Measurements from ENCODE around the gene NECAB2. TPM values are rescaled to one million over a fixed set of nuclear protein-coding genes. Genes with fewer than 3 reads are reported as not detected.

NECAB2 gene
- total RNA-seq, 1 donor from 2014 or later, result 0.32 TPM

DNA sequence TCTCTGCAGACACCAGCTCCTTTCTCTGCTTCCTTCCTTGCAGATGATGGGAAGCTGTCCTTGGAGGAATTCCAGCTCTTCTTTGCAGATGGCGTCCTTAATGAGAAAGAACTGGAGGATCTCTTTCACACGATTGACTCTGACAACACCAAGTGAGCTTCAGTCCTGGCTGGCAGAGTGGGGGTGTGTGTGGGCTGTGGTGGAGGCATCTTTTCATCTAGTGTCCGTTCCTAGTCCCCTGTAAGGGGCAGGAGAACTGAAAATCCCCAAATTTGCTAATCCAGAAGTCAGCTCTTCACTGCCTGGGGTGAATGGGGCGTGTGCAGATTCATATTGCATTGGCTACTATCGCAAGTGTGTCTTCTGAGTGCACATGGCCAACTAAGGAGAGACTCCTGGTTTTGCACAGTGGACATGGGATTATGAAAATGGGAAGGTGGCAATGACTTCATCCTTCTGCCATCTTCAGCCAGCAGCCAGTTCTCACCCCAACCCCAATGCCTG, 10.4 kb downstream of the NECAB2 start:
- H3K27me3 Mint-ChIP-seq (ENCODE audit: low read depth, unreplicated experiment), result peaks cover 28% of the 10 kb centered on the region
- H3K9me3 ChIP-seq (ENCODE audit: insufficient read depth, low read depth, low read length), result peaks cover 11% of the 10 kb centered on the region
- no peak overlapping the region for H3K4me2 ChIP-seq (ENCODE audit: low read length)
- H3K4me1 ChIP-seq (ENCODE audit: insufficient read depth, low read length), result no peaks in the 10 kb centered on the region
- no peak overlapping the region for H3K4me3 Mint-ChIP-seq (ENCODE audit: unreplicated experiment)
- no peak overlapping the region for H3K27ac Mint-ChIP-seq (ENCODE audit: unreplicated experiment)
- no peaks in the 10 kb centered on the region for H4K20me1 ChIP-seq (ENCODE audit: insufficient read depth, low read length)
- DNase-seq (ENCODE audit: low read depth) (no peak), FAIRE-seq (no peak)
- peaks cover 10% of the 10 kb centered on the region for H3K36me3 Mint-ChIP-seq (ENCODE audit: low read depth, unreplicated experiment)
- TF ChIP-seq EZH2 (IDR thresholded peaks at IDR 0.05; ENCODE audit: insufficient read depth, low read length), result no peak
- TF ChIP-seq, protein P1, sequence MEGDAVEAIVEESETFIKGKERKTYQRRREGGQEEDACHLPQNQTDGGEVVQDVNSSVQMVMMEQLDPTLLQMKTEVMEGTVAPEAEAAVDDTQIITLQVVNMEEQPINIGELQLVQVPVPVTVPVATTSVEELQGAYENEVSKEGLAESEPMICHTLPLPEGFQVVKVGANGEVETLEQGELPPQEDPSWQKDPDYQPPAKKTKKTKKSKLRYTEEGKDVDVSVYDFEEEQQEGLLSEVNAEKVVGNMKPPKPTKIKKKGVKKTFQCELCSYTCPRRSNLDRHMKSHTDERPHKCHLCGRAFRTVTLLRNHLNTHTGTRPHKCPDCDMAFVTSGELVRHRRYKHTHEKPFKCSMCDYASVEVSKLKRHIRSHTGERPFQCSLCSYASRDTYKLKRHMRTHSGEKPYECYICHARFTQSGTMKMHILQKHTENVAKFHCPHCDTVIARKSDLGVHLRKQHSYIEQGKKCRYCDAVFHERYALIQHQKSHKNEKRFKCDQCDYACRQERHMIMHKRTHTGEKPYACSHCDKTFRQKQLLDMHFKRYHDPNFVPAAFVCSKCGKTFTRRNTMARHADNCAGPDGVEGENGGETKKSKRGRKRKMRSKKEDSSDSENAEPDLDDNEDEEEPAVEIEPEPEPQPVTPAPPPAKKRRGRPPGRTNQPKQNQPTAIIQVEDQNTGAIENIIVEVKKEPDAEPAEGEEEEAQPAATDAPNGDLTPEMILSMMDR (IDR thresholded peaks at IDR 0.05; ENCODE audit: insufficient read depth, low read depth, low read length), result no peak
- H3K27ac ChIP-seq (ENCODE audit: low read depth, low read length), result no peak overlapping the region
- H3K4me3 ChIP-seq (ENCODE audit: insufficient read depth, low read depth, low read length), result no peak overlapping the region
- no peak overlapping the region for H2AFZ ChIP-seq (ENCODE audit: low read depth, low read length)
- peaks cover 20% of the 10 kb centered on the region for H3K9me3 Mint-ChIP-seq (ENCODE audit: unreplicated experiment)
- H3K9ac ChIP-seq (ENCODE audit: low read length), result no peak overlapping the region
- no peaks in the 10 kb centered on the region for H3K36me3 ChIP-seq (ENCODE audit: insufficient read depth, low read length)
- H3K27me3 ChIP-seq (ENCODE audit: insufficient read depth, low read length), result peaks cover 2% of the 10 kb centered on the region
- no peaks in the 10 kb centered on the region for H3K79me2 ChIP-seq (ENCODE audit: insufficient read depth, low read length)
- no peaks in the 10 kb centered on the region for H3K4me1 Mint-ChIP-seq (ENCODE audit: low read depth, unreplicated experiment)

DNA sequence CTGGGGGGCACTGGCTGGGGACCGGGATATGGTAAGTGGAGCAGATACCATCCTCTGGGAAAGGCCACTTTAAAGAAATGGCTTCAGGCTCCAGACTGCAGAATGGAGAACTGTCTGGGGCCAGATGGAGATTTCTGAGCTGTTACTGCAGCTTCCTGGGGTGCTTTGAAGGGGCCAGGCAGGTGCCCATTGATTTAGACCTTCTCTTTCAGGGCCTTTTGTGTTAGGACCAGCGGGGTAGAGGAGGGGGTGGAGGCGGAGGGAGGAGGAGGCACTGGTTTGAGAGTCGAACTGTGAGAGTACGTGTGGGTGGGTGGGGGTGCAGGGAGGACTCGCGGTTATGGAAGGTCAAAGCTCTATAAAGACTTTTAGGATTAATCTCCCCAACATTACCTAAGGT, 11.4 kb downstream of the NECAB2 start:
- Histone ChIP-seq H3K79me2 (ENCODE audit: insufficient read depth, low read length) (no peaks in the 10 kb centered on the region), H3K4me1 (ENCODE audit: insufficient read depth, low read length) (no peaks in the 10 kb centered on the region), H3K36me3 (ENCODE audit: insufficient read depth, low read length) (no peaks in the 10 kb centered on the region), H3K4me3 (ENCODE audit: insufficient read depth, low read depth, low read length) (no peak overlapping the region), H2AFZ (ENCODE audit: low read depth, low read length) (no peak overlapping the region), H3K9ac (ENCODE audit: low read length) (no peak overlapping the region), H3K4me2 (ENCODE audit: low read length) (no peak overlapping the region), H4K20me1 (ENCODE audit: insufficient read depth, low read length) (no peaks in the 10 kb centered on the region), H3K27me3 (ENCODE audit: insufficient read depth, low read length) (peaks cover 2% of the 10 kb centered on the region), H3K27ac (ENCODE audit: low read depth, low read length) (no peak overlapping the region), H3K9me3 (ENCODE audit: insufficient read depth, low read depth, low read length) (peaks cover 11% of the 10 kb centered on the region)
- no peak for TF ChIP-seq EZH2 (IDR thresholded peaks at IDR 0.05; ENCODE audit: insufficient read depth, low read length)
- DNase-seq (ENCODE audit: low read depth) (no peak), FAIRE-seq (no peak)
- Mint-ChIP-seq H3K9me3 (ENCODE audit: unreplicated experiment) (peaks cover 20% of the 10 kb centered on the region), H3K36me3 (ENCODE audit: low read depth, unreplicated experiment) (peaks cover 10% of the 10 kb centered on the region), H3K4me3 (ENCODE audit: unreplicated experiment) (no peak overlapping the region), H3K27me3 (ENCODE audit: low read depth, unreplicated experiment) (peaks cover 23% of the 10 kb centered on the region), H3K27ac (ENCODE audit: unreplicated experiment) (no peak overlapping the region), H3K4me1 (ENCODE audit: low read depth, unreplicated experiment) (no peaks in the 10 kb centered on the region)

DNA sequence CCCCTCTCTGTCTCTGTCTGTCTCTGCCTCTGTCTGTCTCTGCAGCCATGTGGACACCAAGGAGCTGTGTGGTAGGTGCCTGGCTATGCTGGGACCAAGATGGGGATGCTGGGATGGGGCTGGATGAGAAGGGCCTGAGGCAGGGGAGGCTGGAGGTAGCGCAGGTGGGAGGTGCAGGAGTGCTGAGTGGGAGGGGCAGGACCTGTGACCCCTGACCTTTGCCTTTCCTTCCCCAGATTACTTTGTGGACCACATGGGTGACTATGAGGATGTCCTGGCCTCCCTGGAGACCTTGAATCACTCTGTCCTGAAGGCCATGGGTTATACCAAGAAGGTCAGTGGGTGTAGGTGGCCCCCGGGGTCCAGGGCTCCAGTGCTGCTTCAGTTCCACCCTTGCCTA, 12.8 kb downstream of the NECAB2 start:
- Histone ChIP-seq H3K27me3 (ENCODE audit: insufficient read depth, low read length) (peaks cover 2% of the 10 kb centered on the region), H3K27ac (ENCODE audit: low read depth, low read length) (no peak overlapping the region), H3K9me3 (ENCODE audit: insufficient read depth, low read depth, low read length) (peaks cover 11% of the 10 kb centered on the region), H3K36me3 (ENCODE audit: insufficient read depth, low read length) (no peaks in the 10 kb centered on the region), H3K4me3 (ENCODE audit: insufficient read depth, low read depth, low read length) (no peak overlapping the region), H2AFZ (ENCODE audit: low read depth, low read length) (no peak overlapping the region), H3K79me2 (ENCODE audit: insufficient read depth, low read length) (no peaks in the 10 kb centered on the region), H4K20me1 (ENCODE audit: insufficient read depth, low read length) (no peaks in the 10 kb centered on the region), H3K4me2 (ENCODE audit: low read length) (no peak overlapping the region), H3K4me1 (ENCODE audit: insufficient read depth, low read length) (no peaks in the 10 kb centered on the region), H3K9ac (ENCODE audit: low read length) (no peak overlapping the region)
- Mint-ChIP-seq H3K27ac (ENCODE audit: unreplicated experiment) (no peak overlapping the region), H3K4me1 (ENCODE audit: low read depth, unreplicated experiment) (no peaks in the 10 kb centered on the region), H3K27me3 (ENCODE audit: low read depth, unreplicated experiment) (peaks cover 18% of the 10 kb centered on the region), H3K36me3 (ENCODE audit: low read depth, unreplicated experiment) (peaks cover 10% of the 10 kb centered on the region), H3K9me3 (ENCODE audit: unreplicated experiment) (peaks cover 20% of the 10 kb centered on the region), H3K4me3 (ENCODE audit: unreplicated experiment) (no peak overlapping the region)
- no peak for DNase-seq (ENCODE audit: low read depth)
- TF ChIP-seq, protein P1 (IDR thresholded peaks at IDR 0.05; ENCODE audit: insufficient read depth, low read depth, low read length), result no peak
- no peak for TF ChIP-seq EZH2 (IDR thresholded peaks at IDR 0.05; ENCODE audit: insufficient read depth, low read length)
- FAIRE-seq, result no peak
